GM12874 (cell line): ENCODE results near the gene FGF9.

Experiments
- TF ChIP-seq, protein P1 (sequence below): IDR thresholded peaks from 2 replicates; pipeline ENCODE4 v1.5.1; 2011; ENCODE audit warnings: low read depth, mild to moderate bottlenecking, control low read depth, low read length, moderate library complexity; ENCODE audit not compliant: insufficient read depth

The FGF9 gene

DNA sequence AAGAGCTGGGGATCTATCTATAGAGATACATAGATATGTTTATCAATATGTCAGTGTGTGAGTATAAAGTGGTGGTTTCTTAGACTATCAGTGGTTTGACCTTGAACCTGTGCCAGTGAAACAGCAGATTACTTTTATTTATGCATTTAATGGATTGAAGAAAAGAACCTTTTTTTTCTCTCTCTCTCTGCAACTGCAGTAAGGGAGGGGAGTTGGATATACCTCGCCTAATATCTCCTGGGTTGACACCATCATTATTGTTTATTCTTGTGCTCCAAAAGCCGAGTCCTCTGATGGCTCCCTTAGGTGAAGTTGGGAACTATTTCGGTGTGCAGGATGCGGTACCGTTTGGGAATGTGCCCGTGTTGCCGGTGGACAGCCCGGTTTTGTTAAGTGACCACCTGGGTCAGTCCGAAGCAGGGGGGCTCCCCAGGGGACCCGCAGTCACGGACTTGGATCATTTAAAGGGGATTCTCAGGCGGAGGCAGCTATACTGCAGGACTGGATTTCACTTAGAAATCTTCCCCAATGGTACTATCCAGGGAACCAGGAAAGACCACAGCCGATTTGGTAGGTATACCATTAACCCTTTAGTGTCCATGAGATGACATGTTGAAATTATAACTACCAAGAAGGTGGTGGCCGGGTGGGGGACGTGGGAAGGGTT is 880 bp downstream of the FGF9 start:
- TF ChIP-seq, protein P1, sequence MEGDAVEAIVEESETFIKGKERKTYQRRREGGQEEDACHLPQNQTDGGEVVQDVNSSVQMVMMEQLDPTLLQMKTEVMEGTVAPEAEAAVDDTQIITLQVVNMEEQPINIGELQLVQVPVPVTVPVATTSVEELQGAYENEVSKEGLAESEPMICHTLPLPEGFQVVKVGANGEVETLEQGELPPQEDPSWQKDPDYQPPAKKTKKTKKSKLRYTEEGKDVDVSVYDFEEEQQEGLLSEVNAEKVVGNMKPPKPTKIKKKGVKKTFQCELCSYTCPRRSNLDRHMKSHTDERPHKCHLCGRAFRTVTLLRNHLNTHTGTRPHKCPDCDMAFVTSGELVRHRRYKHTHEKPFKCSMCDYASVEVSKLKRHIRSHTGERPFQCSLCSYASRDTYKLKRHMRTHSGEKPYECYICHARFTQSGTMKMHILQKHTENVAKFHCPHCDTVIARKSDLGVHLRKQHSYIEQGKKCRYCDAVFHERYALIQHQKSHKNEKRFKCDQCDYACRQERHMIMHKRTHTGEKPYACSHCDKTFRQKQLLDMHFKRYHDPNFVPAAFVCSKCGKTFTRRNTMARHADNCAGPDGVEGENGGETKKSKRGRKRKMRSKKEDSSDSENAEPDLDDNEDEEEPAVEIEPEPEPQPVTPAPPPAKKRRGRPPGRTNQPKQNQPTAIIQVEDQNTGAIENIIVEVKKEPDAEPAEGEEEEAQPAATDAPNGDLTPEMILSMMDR: no peak

DNA sequence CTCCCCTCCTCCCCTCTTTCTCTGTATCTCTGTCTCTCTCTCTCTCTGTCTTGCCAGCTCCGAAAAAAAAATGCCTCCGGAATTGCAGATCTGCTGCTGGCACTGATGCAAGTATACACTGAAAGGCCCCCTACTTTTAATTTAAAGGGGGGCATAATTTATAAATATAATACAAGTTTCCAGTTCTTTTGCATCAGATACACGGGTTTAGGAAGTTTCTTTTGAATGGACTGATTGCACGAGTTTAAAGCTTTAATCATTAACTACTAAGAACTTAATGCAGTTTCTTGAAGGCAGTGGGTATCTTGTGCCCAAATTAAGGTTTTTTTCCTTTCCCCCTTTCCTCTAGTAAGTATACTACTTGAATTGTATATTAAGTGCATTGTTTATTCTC is 1.4 kb downstream of the FGF9 start:
- TF ChIP-seq, protein P1: no peak

DNA sequence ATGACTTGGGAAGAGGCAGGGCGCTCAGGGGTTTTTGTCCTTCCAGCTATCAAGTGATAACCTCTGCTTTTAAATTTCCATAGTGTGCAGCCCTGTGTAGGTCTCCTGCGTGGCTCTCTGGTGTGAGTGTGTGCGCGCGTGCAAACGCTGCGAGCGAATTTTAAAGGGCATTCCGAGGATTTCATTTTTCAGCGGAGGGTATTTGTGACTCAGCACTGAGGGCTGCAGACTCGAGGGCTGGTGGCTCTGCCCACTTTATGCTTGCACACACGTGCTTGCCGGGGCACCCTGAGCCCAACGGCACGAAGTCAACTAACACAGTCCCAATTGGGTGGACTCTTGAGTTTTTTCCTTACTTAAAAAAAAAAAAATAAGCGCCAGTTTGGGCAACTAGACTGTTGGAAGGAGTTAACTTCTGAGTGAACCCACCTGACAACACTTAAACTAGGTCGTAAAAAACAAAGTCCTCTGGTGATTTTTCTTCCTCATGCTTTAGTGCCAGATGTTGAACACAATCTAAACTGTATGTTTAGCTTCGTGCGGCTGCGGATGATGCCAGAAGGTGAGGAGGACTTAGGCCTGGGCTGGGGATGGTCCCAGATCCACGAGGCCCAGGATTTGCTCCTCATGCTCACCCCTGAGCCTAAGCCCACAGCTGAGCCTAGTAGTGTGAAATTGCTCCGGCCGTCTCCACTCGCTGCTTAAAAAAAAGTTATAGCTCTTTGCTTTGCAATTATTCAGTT is 2.1 kb downstream of the FGF9 start:
- TF ChIP-seq, protein P1: no peak

DNA sequence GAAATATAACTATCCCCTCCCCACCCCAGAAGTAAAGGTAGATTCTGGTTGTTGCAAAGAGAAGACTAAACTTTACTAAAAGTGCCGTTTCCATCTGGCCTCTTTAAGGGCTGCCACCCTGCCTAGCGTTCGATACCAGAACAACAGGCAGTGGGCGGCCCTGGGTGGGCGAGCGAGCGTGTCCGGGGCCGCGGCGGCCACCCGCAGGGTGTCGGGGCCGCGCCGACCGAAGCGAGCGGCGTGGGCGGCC is 2.6 kb downstream of the FGF9 start:
- TF ChIP-seq, protein P1: peak; percentile 34; the same call in 1 of the 2 replicates

DNA sequence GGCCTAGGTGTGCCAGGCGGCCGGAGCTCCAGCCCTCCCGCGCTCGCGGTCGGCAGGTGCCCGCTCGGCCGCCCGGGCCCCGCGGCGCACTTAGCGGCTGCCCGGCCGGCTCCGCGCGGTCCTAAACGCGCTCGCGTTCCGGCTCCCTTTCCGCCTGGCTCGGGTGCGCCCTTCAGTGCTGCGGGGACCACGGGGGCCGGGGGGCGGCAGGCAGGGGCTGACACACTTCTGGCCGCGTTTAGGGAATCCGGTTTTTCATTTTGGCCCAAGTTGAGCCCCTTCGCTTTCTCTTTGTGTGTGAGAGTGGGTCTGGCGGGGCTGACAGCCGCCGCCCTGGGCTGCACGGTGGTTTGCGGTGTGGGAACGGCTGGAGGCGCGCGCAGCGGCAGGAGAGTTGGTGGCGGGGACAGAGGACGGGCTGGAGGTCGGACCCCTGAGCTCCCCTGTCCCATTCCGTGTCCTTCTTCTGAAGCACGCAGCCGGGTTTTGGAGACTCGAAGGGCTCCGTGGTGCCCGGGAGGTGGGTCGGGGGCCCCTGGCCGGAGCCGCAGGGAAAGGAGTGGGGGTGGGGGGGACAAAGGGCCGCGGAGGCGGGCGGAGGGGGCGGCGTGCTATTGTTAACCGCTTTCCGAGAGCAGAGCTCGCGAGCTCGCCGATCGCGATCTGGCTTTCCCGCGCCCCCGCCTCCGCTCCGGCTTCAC is 3.1 kb downstream of the FGF9 start:
- TF ChIP-seq, protein P1: no peak

DNA sequence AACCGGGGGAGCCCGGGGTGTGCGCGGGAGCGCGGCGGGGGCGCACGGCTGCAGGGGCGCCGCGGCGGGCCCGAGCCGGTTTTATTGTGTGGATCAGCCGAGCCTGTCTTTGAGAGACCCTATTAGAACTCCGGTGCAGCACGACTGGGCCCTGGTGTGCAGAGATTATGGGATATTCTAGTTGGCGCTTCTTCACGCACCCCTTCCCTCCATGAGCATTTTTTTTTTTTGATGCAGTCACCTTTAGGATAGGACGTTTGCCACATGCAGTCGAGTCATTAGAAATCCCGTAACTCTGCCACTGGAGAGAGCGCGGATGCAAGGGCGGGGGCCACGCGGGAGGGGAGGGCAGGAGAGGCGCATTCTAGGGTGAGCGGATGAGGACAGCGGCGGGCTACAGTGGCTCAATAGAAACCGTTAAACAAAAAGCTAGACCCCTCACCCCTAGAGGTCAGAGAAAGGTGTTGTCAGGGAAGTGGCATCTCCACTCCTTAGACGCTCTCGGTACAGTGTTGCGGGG is 3.7 kb downstream of the FGF9 start:
- TF ChIP-seq, protein P1: no peak
